ENCODE data around the gene ZDHHC14.
"Not testable (repeated sequence)": the region's sequence is repeated elsewhere in the genome, so short reads cannot be mapped to it uniquely, and the experiment has no call there.

The ZDHHC14 gene

GRCh38 chr6:157693867-157694266, 312.9 kb downstream of the ZDHHC14 start:
- Histone ChIP-seq H4K20me1 (ENCODE audit: insufficient read depth) (no peaks in the 10 kb centered on the region), H3K9ac (no peak overlapping the region), H3K4me2 (no peak overlapping the region), H3K79me2 (ENCODE audit: insufficient read depth, low read depth) (no peaks in the 10 kb centered on the region), H3K27ac (no peak overlapping the region), H3K4me1 (ENCODE audit: low read depth, poor library complexity, severe bottlenecking) (no peaks in the 10 kb centered on the region), H3K4me3 (IDR thresholded peaks at IDR 0.05; ENCODE audit: insufficient read depth, low read depth, low read length) (no peak overlapping the region), H3K27me3 (ENCODE audit: insufficient read depth, low read depth) (no peaks in the 10 kb centered on the region), H3K36me3 (ENCODE audit: insufficient read depth) (no peaks in the 10 kb centered on the region), H2AFZ (ENCODE audit: low read depth) (no peak overlapping the region)
- TF ChIP-seq, protein P1, sequence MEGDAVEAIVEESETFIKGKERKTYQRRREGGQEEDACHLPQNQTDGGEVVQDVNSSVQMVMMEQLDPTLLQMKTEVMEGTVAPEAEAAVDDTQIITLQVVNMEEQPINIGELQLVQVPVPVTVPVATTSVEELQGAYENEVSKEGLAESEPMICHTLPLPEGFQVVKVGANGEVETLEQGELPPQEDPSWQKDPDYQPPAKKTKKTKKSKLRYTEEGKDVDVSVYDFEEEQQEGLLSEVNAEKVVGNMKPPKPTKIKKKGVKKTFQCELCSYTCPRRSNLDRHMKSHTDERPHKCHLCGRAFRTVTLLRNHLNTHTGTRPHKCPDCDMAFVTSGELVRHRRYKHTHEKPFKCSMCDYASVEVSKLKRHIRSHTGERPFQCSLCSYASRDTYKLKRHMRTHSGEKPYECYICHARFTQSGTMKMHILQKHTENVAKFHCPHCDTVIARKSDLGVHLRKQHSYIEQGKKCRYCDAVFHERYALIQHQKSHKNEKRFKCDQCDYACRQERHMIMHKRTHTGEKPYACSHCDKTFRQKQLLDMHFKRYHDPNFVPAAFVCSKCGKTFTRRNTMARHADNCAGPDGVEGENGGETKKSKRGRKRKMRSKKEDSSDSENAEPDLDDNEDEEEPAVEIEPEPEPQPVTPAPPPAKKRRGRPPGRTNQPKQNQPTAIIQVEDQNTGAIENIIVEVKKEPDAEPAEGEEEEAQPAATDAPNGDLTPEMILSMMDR (conservative IDR thresholded peaks at IDR 0.05; ENCODE audit: low read depth, low read length), result no peak

DNA sequence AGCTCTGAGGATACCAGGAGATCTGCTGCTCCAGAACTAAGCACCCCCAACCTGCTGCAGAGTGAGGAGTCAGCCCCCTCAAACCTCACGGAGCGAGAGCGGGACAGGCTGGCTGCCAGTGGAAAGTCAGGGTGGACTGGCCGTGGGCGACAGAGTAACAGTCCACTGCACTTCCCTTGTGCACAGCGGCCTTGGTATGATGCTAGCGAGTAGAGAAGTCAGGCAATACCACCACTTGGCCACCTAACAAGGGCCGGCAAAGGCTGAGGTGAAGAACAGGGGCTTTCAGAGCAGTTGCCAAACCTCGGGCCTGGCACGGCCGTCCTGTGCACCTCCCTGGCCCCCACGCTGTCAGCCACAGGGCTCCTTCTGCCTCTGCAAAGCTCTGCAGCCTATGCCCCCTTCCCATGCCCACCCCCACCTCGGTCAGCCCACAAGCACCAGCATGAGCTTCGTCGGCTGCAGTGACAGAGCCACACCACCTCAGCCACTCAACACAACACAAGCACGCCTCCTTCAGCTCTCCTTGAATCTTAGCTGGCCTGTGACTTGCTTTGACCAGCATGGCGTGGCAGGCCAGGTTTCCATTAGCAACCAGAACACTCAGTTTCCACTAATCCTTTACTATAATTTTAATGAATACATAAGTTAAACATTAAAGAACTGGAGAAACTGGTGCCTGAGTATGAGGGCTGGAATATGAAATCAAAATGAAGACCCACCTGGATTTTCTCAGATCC, 314.5 kb downstream of the ZDHHC14 start:
- H4K20me1 ChIP-seq (ENCODE audit: insufficient read depth), result no peaks in the 10 kb centered on the region
- no peaks in the 10 kb centered on the region for H3K36me3 ChIP-seq (ENCODE audit: insufficient read depth)
- H3K27me3 ChIP-seq (ENCODE audit: insufficient read depth, low read depth), result no peaks in the 10 kb centered on the region
- H3K27ac ChIP-seq, result no peak overlapping the region
- H3K9ac ChIP-seq, result no peak overlapping the region
- H3K4me1 ChIP-seq (ENCODE audit: low read depth, poor library complexity, severe bottlenecking), result no peaks in the 10 kb centered on the region
- no peak overlapping the region for H2AFZ ChIP-seq (ENCODE audit: low read depth)
- no peaks in the 10 kb centered on the region for H3K79me2 ChIP-seq (ENCODE audit: insufficient read depth, low read depth)
- TF ChIP-seq, protein P1 (conservative IDR thresholded peaks at IDR 0.05; ENCODE audit: low read depth, low read length), result no peak
- no peak overlapping the region for H3K4me2 ChIP-seq
- H3K4me3 ChIP-seq (IDR thresholded peaks at IDR 0.05; ENCODE audit: insufficient read depth, low read depth, low read length), result no peak overlapping the region

GRCh38 chr6:157699777-157700636, 319.0 kb downstream of the ZDHHC14 start:
- H3K9ac ChIP-seq, result no peak overlapping the region
- no peak overlapping the region for H3K27ac ChIP-seq
- no peaks in the 10 kb centered on the region for H3K27me3 ChIP-seq (ENCODE audit: insufficient read depth, low read depth)
- no peak overlapping the region for H3K4me2 ChIP-seq
- H3K4me3 ChIP-seq (IDR thresholded peaks at IDR 0.05; ENCODE audit: insufficient read depth, low read depth, low read length), result no peak overlapping the region
- no peaks in the 10 kb centered on the region for H4K20me1 ChIP-seq (ENCODE audit: insufficient read depth)
- H3K79me2 ChIP-seq (ENCODE audit: insufficient read depth, low read depth), result no peaks in the 10 kb centered on the region
- no peaks in the 10 kb centered on the region for H3K4me1 ChIP-seq (ENCODE audit: low read depth, poor library complexity, severe bottlenecking)
- TF ChIP-seq, protein P1 (conservative IDR thresholded peaks at IDR 0.05; ENCODE audit: low read depth, low read length), result no peak
- no peaks in the 10 kb centered on the region for H3K36me3 ChIP-seq (ENCODE audit: insufficient read depth)
- no peak overlapping the region for H2AFZ ChIP-seq (ENCODE audit: low read depth)

- H3K4me1 ChIP-seq (ENCODE audit: low read depth, poor library complexity, severe bottlenecking); H3K4me3 ChIP-seq (IDR thresholded peaks at IDR 0.05; ENCODE audit: insufficient read depth, low read depth, low read length); H3K27me3 ChIP-seq (ENCODE audit: insufficient read depth, low read depth); H3K4me2 ChIP-seq; H3K79me2 ChIP-seq (ENCODE audit: insufficient read depth, low read depth); H3K27ac ChIP-seq; H2AFZ ChIP-seq (ENCODE audit: low read depth); H3K36me3 ChIP-seq (ENCODE audit: insufficient read depth); H4K20me1 ChIP-seq (ENCODE audit: insufficient read depth); H3K9ac ChIP-seq: not testable (repeated sequence)
These were observed 325.4 kb downstream of the ZDHHC14 start for GRCh38 chr6:157706351-157706750.
